LNCAP (cell line): ENCODE measurements around the gene CAMKMT.

Experiments
- CTCF ChIP-seq: fragments of 450-650 bp; IDR thresholded peaks from 2 replicates; pipeline ENCODE4 v1.5.1; 2017; ENCODE audit warnings: mild to moderate bottlenecking

CAMKMT gene

GRCh38 chr2:44772669-44773378, 411.1 kb downstream of the CAMKMT start:
- no peak for TF ChIP-seq CTCF

- no peak for TF ChIP-seq CTCF
Observed at GRCh38 chr2:44774826-44775492, 413.2 kb downstream of the CAMKMT start.

- TF ChIP-seq CTCF = no peak
Observed at GRCh38 chr2:44777036-44777435, 415.3 kb downstream of the CAMKMT start.

- TF ChIP-seq CTCF = no peak
Observed at GRCh38 chr2:44777537-44777936, 415.8 kb downstream of the CAMKMT start.

GRCh38 chr2:44778221-44778654, 416.5 kb downstream of the CAMKMT start:
- no peak for TF ChIP-seq CTCF

- TF ChIP-seq CTCF = no peak
Observed at GRCh38 chr2:44778671-44779476, 417.1 kb downstream of the CAMKMT start.

- TF ChIP-seq CTCF = no peak
Observed at GRCh38 chr2:44779793-44780192, 418.0 kb downstream of the CAMKMT start.
